HepG2 (cell line): ENCODE data around the gene METTL13. TPM values are rescaled to one million over a fixed set of nuclear protein-coding genes. Genes with fewer than 3 reads are reported as not detected.

Experiments used
- ATAC-seq: fragments of 200-7000 bp; cut with Tn5 transposase; 3 replicates; pipeline ENCODE4 v1.9.1; 2020; ENCODE audit warnings: mild to moderate bottlenecking, moderate library complexity
- BruUV-seq: library from RNA; stranded (reverse); fragments of 400-500 nt; replicated peaks from 2 replicates; lab custom pipeline; 2021; lab: Mats Ljungman, UMichigan
- CTCF ChIA-PET: fragments of 300-600 bp; formaldehyde crosslinking; extraction: SDS; loops from one replicate; lab custom pipeline; 2021; ENCODE audit warnings: low total read pairs, inconsistent platforms, low intra/inter-chr PET ratio; lab: Yijun Ruan, JAX
- POLR2A ChIA-PET: fragments of 350-600 bp; sonication (Branson Sonifier 250); formaldehyde crosslinking; loops from one replicate; lab custom pipeline; 2020; ENCODE audit warnings: antibody characterized with exemption, inconsistent platforms; lab: Yijun Ruan, JAX
- DNase-seq: peaks from one replicate; pipeline ENCODE4 v3.0.0-alpha.2; 2015; ENCODE audit warnings: low spot score
- FAIRE-seq: peaks from 3 replicates; lab custom pipeline; 2011; peaks lifted over from hg19 to GRCh38; lab: Jason Lieb, UNC
- H2AFZ ChIP-seq: one replicate; pipeline ENCODE4 v1.6.1; 2011; ENCODE audit warnings: low read length, inconsistent platforms
- H3K27ac ChIP-seq: fragments of 300-600 bp; 3 replicates; pipeline ENCODE4 v1.8.0; 2011; ENCODE audit warnings: mixed run types, mild to moderate bottlenecking, mixed read lengths, low read length, inconsistent platforms; ENCODE audit not compliant: insufficient read depth; ENCODE audit errors: extremely low read length
- H3K27me3 ChIP-seq, 2 experiments: fragments of 200-600 bp in 1 of 2; 2 replicates in 1 of 2; 3 replicates in 1 of 2; pipeline versions ENCODE4 v1.6.0 to v1.8.0; 2011; ENCODE audit warnings: low read length in 2 of 2, mild to moderate bottlenecking in 2 of 2, moderate library complexity in 2 of 2, inconsistent platforms in 1 of 2; ENCODE audit not compliant: insufficient read depth in 2 of 2, control insufficient read depth in 1 of 2
- H3K36me3 ChIP-seq, 2 experiments: fragments of 200-600 bp in 1 of 2; replicated peaks in 1 of 2; 2 replicates in 1 of 2; 3 replicates in 1 of 2; pipeline versions ENCODE4 v1.5.1 to v1.8.0; 2011; ENCODE audit warnings: low read length in 2 of 2, inconsistent platforms in 1 of 2; ENCODE audit not compliant: insufficient read depth in 2 of 2, control insufficient read depth in 1 of 2
- H3K4me1 ChIP-seq: 2 replicates; pipeline ENCODE4 v1.5.1; 2012; ENCODE audit warnings: low read length, inconsistent platforms; ENCODE audit not compliant: insufficient read depth
- H3K4me2 ChIP-seq: 2 replicates; pipeline ENCODE4 v1.6.0; 2011; ENCODE audit warnings: low read depth, low read length, inconsistent platforms
- H3K4me3 ChIP-seq, 3 experiments: fragments of 200-600 bp in 1 of 3; sonication (generic), shearing (Covaris generic) in 1 of 3; replicated peaks in 1 of 3; 2 replicates each; pipeline ENCODE4 v1.5.1; 2011 to 2016; ENCODE audit warnings: low read length in 3 of 3, inconsistent platforms in 2 of 3, low read depth in 2 of 3, mild to moderate bottlenecking in 2 of 3, control low read depth in 1 of 3, mixed read lengths in 1 of 3; ENCODE audit not compliant: insufficient read depth in 1 of 3
- H3K79me2 ChIP-seq: one replicate; pipeline ENCODE4 v1.6.1; 2011; ENCODE audit warnings: low read length, inconsistent platforms; ENCODE audit not compliant: insufficient read depth
- H3K9ac ChIP-seq: 2 replicates; pipeline ENCODE4 v1.6.0; 2011; ENCODE audit warnings: mild to moderate bottlenecking, low read depth, low read length, inconsistent platforms; ENCODE audit not compliant: insufficient read depth
- H3K9me3 ChIP-seq: 2 replicates; pipeline ENCODE4 v1.5.1; 2012; ENCODE audit warnings: mild to moderate bottlenecking, low read length
- H4K20me1 ChIP-seq: 2 replicates; pipeline ENCODE4 v1.6.0; 2011; ENCODE audit warnings: inconsistent platforms, mild to moderate bottlenecking, low read length, moderate library complexity; ENCODE audit not compliant: insufficient read depth
- FOXP1 ChIP-seq, 2 experiments: fragments of 450-650 bp in 1 of 2; IDR thresholded peaks; 2 replicates each; pipeline ENCODE4 v1.6.1; 2017 to 2018; ENCODE audit warnings: antibody characterized with exemption in 1 of 2
- MAF1 ChIP-seq: sonication (generic); formaldehyde crosslinking; IDR thresholded peaks from 2 replicates; pipeline ENCODE4 v1.5.0; 2020; ENCODE audit warnings: missing genetic modification reagents, borderline replicate concordance
- SRSF4 ChIP-seq: fragments of 200-400 bp; formaldehyde crosslinking; IDR thresholded peaks from one replicate; pipeline ENCODE4 v1.6.1; 2018; ENCODE audit warnings: mild to moderate bottlenecking, low read depth, low read length, moderate library complexity; ENCODE audit not compliant: poor library complexity, severe bottlenecking
- ZBTB21 ChIP-seq: sonication (generic); formaldehyde crosslinking; IDR thresholded peaks from 2 replicates; pipeline ENCODE4 v1.4.0; 2020; ENCODE audit warnings: missing genetic modification reagents
- ZNF556 ChIP-seq: sonication (generic); formaldehyde crosslinking; IDR thresholded peaks from 2 replicates; pipeline ENCODE4 v1.4.0; 2020; ENCODE audit warnings: mild to moderate bottlenecking, missing genetic modification reagents, borderline replicate concordance
- ZSCAN9 ChIP-seq: IDR thresholded peaks from 2 replicates; pipeline ENCODE4 v1.6.1; 2016; ENCODE audit warnings: borderline replicate concordance
- WGBS: methylation state at CpG from one replicate; pipeline ENCODE4 v1.1.6; 2017; ENCODE audit warnings: low lambda C conversion rate; 5-methylcytosine and 5-hydroxymethylcytosine counted together
- in situ Hi-C: cut with HindIII; loops from 2 replicates; pipeline ENCODE4 v1.10.0; 2017; ENCODE audit warnings: low pct_unique_long_range_greater_than_20kb; ENCODE audit not compliant: extremely low pct_ligation_motif_present
- intact Hi-C: fragments of 100-400 bp; cut with micrococcal nuclease; formaldehyde crosslinking; loops from one replicate; pipeline ENCODE4 v1.10.0; 2022; ENCODE audit not compliant: unreplicated experiment
- polyA plus RNA-seq, 8 experiments: library from polyadenylated mRNA; depleted of rRNA in 3 of 8; stranded (reverse) in 7 of 8; unstranded in 1 of 8; fragments of >200 nt; fragmentation: Illumina TruSeq in 4 of 8; extraction: Trizol in 4 of 8; gene quantifications; 2 replicates each; pipeline versions ENCODE4 v1.2.1 to v1.2.3, GENCODE V29; 2011 to 2016; ENCODE audit warnings: low read depth in 4 of 8, missing spikeins in 1 of 8, mixed read lengths in 1 of 8; ENCODE audit not compliant: insufficient read depth in 1 of 8
- total RNA-seq, 5 experiments: library from RNA; depleted of rRNA; stranded (reverse); fragments of >200 nt; fragmentation: Illumina TruSeq; extraction: Trizol; gene quantifications; 2 replicates each; pipeline ENCODE4 v1.2.3, GENCODE V29; 2016; ENCODE audit warnings: low read depth in 1 of 5
- TF ChIP-seq, protein P1 (sequence below): sonication (generic); formaldehyde crosslinking; IDR thresholded peaks from 2 replicates; pipeline ENCODE4 v1.4.0; 2020; ENCODE audit warnings: missing genetic modification reagents, borderline replicate concordance
- TF ChIP-seq, protein P2 (sequence below): conservative IDR thresholded peaks from 2 replicates; pipeline ENCODE4 v1.6.1; 2018; ENCODE audit warnings: missing genetic modification reagents
- TF ChIP-seq, protein P3 (sequence below): sonication (generic); formaldehyde crosslinking; IDR thresholded peaks from 2 replicates; pipeline ENCODE4 v1.5.0; 2020; ENCODE audit warnings: mild to moderate bottlenecking, missing genetic modification reagents
- TF ChIP-seq, protein P4 (sequence below): sonication (generic); formaldehyde crosslinking; IDR thresholded peaks from 2 replicates; pipeline ENCODE4 v1.9.0; 2021; ENCODE audit warnings: missing genetic modification reagents, borderline replicate concordance
- TF ChIP-seq, protein P5 (sequence below): IDR thresholded peaks from 2 replicates; pipeline ENCODE4 v1.6.1; 2016; ENCODE audit warnings: missing compliant biosample characterization, missing genetic modification reagents, borderline replicate concordance

Gene METTL13
- total and polyA plus RNA-seq, 2 of the 13 experiments (the other 11 are each of a cell fraction or from before 2014, with no cell fraction given), result 18.6 to 22.8 TPM

DNA sequence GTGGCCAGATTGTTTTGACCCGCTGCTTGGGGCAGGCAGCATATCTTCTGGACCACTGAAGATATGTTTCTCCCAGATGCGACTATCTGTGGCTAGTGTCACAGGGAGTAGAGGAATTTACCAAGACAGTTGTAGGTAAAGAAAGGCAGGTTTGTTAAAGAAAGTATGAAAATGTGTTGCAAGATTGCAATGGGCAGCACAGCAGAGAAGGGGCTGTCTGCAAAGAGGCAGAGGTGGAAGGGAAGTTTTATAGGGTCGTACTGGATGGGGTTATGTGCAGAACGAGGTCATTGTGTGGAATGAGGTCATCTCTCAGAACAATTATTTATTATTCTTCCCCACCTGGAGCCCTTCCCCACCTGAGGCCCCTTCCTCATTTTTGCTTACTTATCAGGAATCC is 24.6 kb upstream of the METTL13 start:
- intact Hi-C loops, result no loop called here
- POLR2A ChIA-PET, result no interaction called here
- FAIRE-seq, result no peak
- TF ChIP-seq, protein P1, sequence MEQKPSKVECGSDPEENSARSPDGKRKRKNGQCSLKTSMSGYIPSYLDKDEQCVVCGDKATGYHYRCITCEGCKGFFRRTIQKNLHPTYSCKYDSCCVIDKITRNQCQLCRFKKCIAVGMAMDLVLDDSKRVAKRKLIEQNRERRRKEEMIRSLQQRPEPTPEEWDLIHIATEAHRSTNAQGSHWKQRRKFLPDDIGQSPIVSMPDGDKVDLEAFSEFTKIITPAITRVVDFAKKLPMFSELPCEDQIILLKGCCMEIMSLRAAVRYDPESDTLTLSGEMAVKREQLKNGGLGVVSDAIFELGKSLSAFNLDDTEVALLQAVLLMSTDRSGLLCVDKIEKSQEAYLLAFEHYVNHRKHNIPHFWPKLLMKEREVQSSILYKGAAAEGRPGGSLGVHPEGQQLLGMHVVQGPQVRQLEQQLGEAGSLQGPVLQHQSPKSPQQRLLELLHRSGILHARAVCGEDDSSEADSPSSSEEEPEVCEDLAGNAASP (CRISPR knock-in tag), result no peak
- TF ChIP-seq, protein P2, sequence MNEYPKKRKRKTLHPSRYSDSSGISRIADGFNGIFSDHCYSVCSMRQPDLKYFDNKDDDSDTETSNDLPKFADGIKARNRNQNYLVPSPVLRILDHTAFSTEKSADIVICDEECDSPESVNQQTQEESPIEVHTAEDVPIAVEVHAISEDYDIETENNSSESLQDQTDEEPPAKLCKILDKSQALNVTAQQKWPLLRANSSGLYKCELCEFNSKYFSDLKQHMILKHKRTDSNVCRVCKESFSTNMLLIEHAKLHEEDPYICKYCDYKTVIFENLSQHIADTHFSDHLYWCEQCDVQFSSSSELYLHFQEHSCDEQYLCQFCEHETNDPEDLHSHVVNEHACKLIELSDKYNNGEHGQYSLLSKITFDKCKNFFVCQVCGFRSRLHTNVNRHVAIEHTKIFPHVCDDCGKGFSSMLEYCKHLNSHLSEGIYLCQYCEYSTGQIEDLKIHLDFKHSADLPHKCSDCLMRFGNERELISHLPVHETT (CRISPR knock-in tag), result no peak
- TF ChIP-seq, protein P3, sequence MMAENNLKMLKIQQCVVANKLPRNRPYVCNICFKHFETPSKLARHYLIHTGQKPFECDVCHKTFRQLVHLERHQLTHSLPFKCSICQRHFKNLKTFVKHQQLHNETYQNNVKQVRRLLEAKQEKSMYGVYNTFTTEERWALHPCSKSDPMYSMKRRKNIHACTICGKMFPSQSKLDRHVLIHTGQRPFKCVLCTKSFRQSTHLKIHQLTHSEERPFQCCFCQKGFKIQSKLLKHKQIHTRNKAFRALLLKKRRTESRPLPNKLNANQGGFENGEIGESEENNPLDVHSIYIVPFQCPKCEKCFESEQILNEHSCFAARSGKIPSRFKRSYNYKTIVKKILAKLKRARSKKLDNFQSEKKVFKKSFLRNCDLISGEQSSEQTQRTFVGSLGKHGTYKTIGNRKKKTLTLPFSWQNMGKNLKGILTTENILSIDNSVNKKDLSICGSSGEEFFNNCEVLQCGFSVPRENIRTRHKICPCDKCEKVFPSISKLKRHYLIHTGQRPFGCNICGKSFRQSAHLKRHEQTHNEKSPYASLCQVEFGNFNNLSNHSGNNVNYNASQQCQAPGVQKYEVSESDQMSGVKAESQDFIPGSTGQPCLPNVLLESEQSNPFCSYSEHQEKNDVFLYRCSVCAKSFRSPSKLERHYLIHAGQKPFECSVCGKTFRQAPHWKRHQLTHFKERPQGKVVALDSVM, result no peak
- TF ChIP-seq ZBTB21 (CRISPR knock-in tag) (no peak), MAF1 (CRISPR knock-in tag) (no peak), SRSF4 (no peak), ZSCAN9 (no peak), ZNF556 (CRISPR knock-in tag) (no peak), FOXP1 (IDR thresholded peaks at IDR 0.05) (no peak), FOXP1 (CRISPR knock-in tag; IDR thresholded peaks at IDR 0.05) (no peak)
- TF ChIP-seq, protein P4, sequence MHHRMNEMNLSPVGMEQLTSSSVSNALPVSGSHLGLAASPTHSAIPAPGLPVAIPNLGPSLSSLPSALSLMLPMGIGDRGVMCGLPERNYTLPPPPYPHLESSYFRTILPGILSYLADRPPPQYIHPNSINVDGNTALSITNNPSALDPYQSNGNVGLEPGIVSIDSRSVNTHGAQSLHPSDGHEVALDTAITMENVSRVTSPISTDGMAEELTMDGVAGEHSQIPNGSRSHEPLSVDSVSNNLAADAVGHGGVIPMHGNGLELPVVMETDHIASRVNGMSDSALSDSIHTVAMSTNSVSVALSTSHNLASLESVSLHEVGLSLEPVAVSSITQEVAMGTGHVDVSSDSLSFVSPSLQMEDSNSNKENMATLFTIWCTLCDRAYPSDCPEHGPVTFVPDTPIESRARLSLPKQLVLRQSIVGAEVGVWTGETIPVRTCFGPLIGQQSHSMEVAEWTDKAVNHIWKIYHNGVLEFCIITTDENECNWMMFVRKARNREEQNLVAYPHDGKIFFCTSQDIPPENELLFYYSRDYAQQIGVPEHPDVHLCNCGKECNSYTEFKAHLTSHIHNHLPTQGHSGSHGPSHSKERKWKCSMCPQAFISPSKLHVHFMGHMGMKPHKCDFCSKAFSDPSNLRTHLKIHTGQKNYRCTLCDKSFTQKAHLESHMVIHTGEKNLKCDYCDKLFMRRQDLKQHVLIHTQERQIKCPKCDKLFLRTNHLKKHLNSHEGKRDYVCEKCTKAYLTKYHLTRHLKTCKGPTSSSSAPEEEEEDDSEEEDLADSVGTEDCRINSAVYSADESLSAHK (CRISPR knock-in tag), result no peak
- TF ChIP-seq, protein P5, sequence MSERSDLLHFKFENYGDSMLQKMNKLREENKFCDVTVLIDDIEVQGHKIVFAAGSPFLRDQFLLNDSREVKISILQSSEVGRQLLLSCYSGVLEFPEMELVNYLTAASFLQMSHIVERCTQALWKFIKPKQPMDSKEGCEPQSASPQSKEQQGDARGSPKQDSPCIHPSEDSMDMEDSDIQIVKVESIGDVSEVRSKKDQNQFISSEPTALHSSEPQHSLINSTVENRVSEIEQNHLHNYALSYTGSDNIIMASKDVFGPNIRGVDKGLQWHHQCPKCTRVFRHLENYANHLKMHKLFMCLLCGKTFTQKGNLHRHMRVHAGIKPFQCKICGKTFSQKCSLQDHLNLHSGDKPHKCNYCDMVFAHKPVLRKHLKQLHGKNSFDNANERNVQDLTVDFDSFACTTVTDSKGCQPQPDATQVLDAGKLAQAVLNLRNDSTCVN (CRISPR knock-in tag), result no peak

More for the DNA sequence above, 24.6 kb upstream of the METTL13 start:
- CTCF ChIA-PET, result no interaction called here
- ATAC-seq (no peak), DNase-seq (no peak)
- 0% methylated on average over 4 of the region's 4 CpGs for WGBS
- Histone ChIP-seq H3K9ac (no peak overlapping the region), H3K9me3 (no peaks in the 10 kb centered on the region), H3K36me3 (no peaks in the 10 kb centered on the region), H3K4me3 (no peak overlapping the region), H4K20me1 (no peaks in the 10 kb centered on the region), H3K27me3 (peaks cover 0 to 10% of the 10 kb centered on the region in 2 experiments; a peak in 1 of 5 replicates), H3K4me1 (no peaks in the 10 kb centered on the region), H3K27ac (no peak overlapping the region), H3K4me2 (no peak overlapping the region), H3K79me2 (no peaks in the 10 kb centered on the region), H2AFZ (no peak overlapping the region)
- in situ Hi-C loops, result no loop called here
- no TSS peak for BruUV-seq
